ENCODE data around the gene SRSF11. TPM values are rescaled to one million over a fixed set of nuclear protein-coding genes. Genes with fewer than 3 reads are reported as not detected.

SRSF11 gene
- total RNA-seq, 2 donors from 2014 or later, result 325 to 327 TPM

- Mint-ChIP-seq H3K27me3 (no peaks in the 10 kb centered on the region), H3K36me3 (ENCODE audit: low read depth) (peaks cover 4% of the 10 kb centered on the region), H3K4me1 (peaks cover 16% of the 10 kb centered on the region), H3K27ac (no peak overlapping the region), H3K4me3 (no peak overlapping the region)
- no peak for ATAC-seq
- no peak for DNase-seq
- no peaks in the 10 kb centered on the region for H3K9me3 ChIP-seq (ENCODE audit: control insufficient read depth, low read length, poor library complexity, severe bottlenecking)
Measured at GRCh38 chr1:70231475-70231874, 10.3 kb downstream of the SRSF11 start.

- Mint-ChIP-seq H3K4me1 (peaks cover 7% of the 10 kb centered on the region), H3K27me3 (no peaks in the 10 kb centered on the region), H3K27ac (no peak overlapping the region), H3K36me3 (ENCODE audit: low read depth) (peaks cover 4% of the 10 kb centered on the region), H3K4me3 (no peak overlapping the region)
- H3K9me3 ChIP-seq (ENCODE audit: control insufficient read depth, low read length, poor library complexity, severe bottlenecking), result no peaks in the 10 kb centered on the region
- no peak for ATAC-seq
- DNase-seq, result no peak
Measured at GRCh38 chr1:70234733-70235132, 13.6 kb downstream of the SRSF11 start.

DNA sequence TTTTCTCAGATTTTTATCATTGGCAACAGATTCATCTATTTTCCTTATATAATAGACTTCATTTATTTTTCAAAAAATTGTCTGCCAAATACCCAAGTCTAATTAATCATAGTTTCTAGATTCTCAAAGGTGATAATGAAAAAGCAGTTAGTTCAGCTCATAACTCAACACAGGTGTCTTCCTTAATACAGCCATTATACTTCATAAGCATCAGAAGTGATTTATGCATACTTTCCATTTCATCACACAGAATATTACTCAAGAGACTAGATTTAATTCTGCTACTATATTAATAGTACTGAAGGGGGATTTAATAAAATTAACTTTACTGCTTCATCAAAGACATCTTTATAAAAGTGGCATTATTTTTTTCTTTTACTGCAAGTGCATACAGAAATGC is 18.8 kb downstream of the SRSF11 start:
- Mint-ChIP-seq H3K36me3 (ENCODE audit: low read depth) (peaks cover 13% of the 10 kb centered on the region), H3K4me3 (no peak overlapping the region), H3K27ac (no peak overlapping the region), H3K27me3 (no peaks in the 10 kb centered on the region), H3K4me1 (peaks cover 7% of the 10 kb centered on the region)
- no peaks in the 10 kb centered on the region for H3K9me3 ChIP-seq (ENCODE audit: control insufficient read depth, low read length, poor library complexity, severe bottlenecking)
- ATAC-seq, result no peak
- no peak for DNase-seq

DNA sequence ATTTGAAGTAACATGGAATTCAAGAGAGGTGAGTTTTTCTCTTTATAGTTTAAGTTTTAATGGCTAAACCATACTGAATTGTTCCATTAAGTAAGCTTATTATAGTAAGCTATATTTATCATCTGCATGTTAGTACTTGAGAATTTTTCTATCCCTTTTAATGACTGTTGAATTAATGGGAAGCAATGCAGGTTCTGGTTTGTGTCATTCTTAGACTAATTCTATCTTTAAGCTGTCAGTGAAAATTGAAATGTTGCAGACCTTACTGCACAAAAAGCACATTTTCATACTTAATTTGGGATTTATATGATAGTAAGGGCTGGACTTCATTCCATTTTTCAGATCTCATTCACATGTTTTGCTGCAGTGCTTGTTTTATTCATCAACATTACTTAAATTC is 25.9 kb downstream of the SRSF11 start:
- Mint-ChIP-seq H3K4me3 (no peak overlapping the region), H3K27ac (no peak overlapping the region), H3K27me3 (no peaks in the 10 kb centered on the region), H3K36me3 (ENCODE audit: low read depth) (peaks cover 26% of the 10 kb centered on the region), H3K4me1 (peaks cover 16% of the 10 kb centered on the region)
- DNase-seq, result no peak
- ATAC-seq, result no peak
- H3K9me3 ChIP-seq (ENCODE audit: control insufficient read depth, low read length, poor library complexity, severe bottlenecking), result no peaks in the 10 kb centered on the region

GRCh38 chr1:70247768-70248167 is 26.6 kb downstream of the SRSF11 start:
- ATAC-seq (no peak), DNase-seq (no peak)
- no peak overlapping the region for H3K27ac Mint-ChIP-seq
- no peaks in the 10 kb centered on the region for H3K9me3 ChIP-seq (ENCODE audit: control insufficient read depth, low read length, poor library complexity, severe bottlenecking)
- no peak overlapping the region for H3K4me3 Mint-ChIP-seq
- peaks cover 16% of the 10 kb centered on the region for H3K4me1 Mint-ChIP-seq
- no peaks in the 10 kb centered on the region for H3K27me3 Mint-ChIP-seq
- peaks cover 26% of the 10 kb centered on the region for H3K36me3 Mint-ChIP-seq (ENCODE audit: low read depth)

GRCh38 chr1:70248729-70249128 is 27.5 kb downstream of the SRSF11 start:
- Mint-ChIP-seq H3K27ac (peak overlapping the region; percentile 27), H3K4me3 (no peak overlapping the region), H3K4me1 (peaks cover 16% of the 10 kb centered on the region), H3K36me3 (ENCODE audit: low read depth) (peaks cover 24% of the 10 kb centered on the region), H3K27me3 (no peaks in the 10 kb centered on the region)
- ATAC-seq, result no peak
- H3K9me3 ChIP-seq (ENCODE audit: control insufficient read depth, low read length, poor library complexity, severe bottlenecking), result no peaks in the 10 kb centered on the region
- no peak for DNase-seq

- ATAC-seq (no peak), DNase-seq (no peak)
- Mint-ChIP-seq H3K27me3 (no peaks in the 10 kb centered on the region), H3K4me3 (no peak overlapping the region), H3K27ac (no peak overlapping the region), H3K36me3 (ENCODE audit: low read depth) (no peaks in the 10 kb centered on the region), H3K4me1 (peaks cover 2% of the 10 kb centered on the region)
- H3K9me3 ChIP-seq (ENCODE audit: control insufficient read depth, low read length, poor library complexity, severe bottlenecking), result no peaks in the 10 kb centered on the region
Measured at GRCh38 chr1:70256664-70257063, 35.5 kb downstream of the SRSF11 start.

GRCh38 chr1:70264839-70265238 is 43.7 kb downstream of the SRSF11 start:
- Mint-ChIP-seq H3K27ac (peak overlapping the region; percentile 5), H3K4me1 (peaks cover 2% of the 10 kb centered on the region), H3K36me3 (ENCODE audit: low read depth) (peaks cover 8% of the 10 kb centered on the region), H3K27me3 (no peaks in the 10 kb centered on the region), H3K4me3 (no peak overlapping the region)
- DNase-seq (no peak), ATAC-seq (no peak)
- no peaks in the 10 kb centered on the region for H3K9me3 ChIP-seq (ENCODE audit: control insufficient read depth, low read length, poor library complexity, severe bottlenecking)

GRCh38 chr1:70265946-70266345 is 44.8 kb downstream of the SRSF11 start:
- Mint-ChIP-seq H3K4me3 (no peak overlapping the region), H3K4me1 (no peaks in the 10 kb centered on the region), H3K27me3 (no peaks in the 10 kb centered on the region), H3K36me3 (ENCODE audit: low read depth) (peaks cover 8% of the 10 kb centered on the region), H3K27ac (no peak overlapping the region)
- DNase-seq (no peak), ATAC-seq (no peak)
- no peaks in the 10 kb centered on the region for H3K9me3 ChIP-seq (ENCODE audit: control insufficient read depth, low read length, poor library complexity, severe bottlenecking)

DNA sequence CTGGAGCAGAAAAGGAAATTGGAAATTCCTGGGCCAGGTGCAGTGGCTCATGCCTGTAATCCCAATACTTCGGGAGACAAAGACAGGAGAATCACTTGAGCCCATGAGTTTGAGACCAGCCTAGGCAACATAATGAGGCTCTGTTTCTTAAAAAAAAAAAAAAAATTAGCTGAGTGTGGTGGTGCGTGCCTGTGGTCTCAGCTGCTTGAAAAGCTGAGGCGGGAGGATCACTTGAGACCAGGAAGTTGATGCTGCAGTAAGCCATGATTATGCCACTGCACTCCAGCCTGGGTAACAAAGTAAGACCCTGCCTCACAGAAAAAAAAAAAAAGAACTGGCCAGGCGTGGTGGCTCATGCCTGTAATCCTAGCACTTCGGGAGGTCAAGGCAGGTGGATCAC is 56.7 kb downstream of the SRSF11 start:
- Mint-ChIP-seq H3K27me3 (no peaks in the 10 kb centered on the region), H3K4me1 (peaks cover 5% of the 10 kb centered on the region), H3K4me3 (no peak overlapping the region), H3K27ac (peak overlapping the region; percentile 19), H3K36me3 (ENCODE audit: low read depth) (peaks cover 3% of the 10 kb centered on the region)
- no peak for ATAC-seq
- no peak for DNase-seq
- no peaks in the 10 kb centered on the region for H3K9me3 ChIP-seq (ENCODE audit: control insufficient read depth, low read length, poor library complexity, severe bottlenecking)

DNA sequence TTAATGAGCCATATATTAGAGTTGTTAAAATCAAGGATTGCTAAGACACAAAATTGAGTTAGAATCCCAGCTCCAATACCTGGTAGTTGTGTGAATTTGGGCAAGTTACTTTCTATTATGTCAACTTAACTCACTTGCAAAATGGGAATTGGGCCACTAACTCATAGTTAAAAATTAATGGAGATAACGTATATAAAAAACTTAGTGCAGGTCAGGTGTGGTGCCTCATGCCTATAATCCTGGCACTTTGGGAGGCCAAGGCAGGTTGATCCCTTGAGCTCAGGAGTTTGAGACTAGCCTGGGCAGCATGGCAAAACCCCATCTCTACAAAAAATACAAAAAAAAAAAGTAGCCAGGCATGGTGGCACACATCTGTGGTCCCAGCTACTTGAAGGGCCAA is 57.5 kb downstream of the SRSF11 start:
- H3K27ac Mint-ChIP-seq, result no peak overlapping the region
- H3K4me3 Mint-ChIP-seq, result no peak overlapping the region
- H3K4me1 Mint-ChIP-seq, result peaks cover 5% of the 10 kb centered on the region
- peaks cover 3% of the 10 kb centered on the region for H3K36me3 Mint-ChIP-seq (ENCODE audit: low read depth)
- ATAC-seq (no peak), DNase-seq (no peak)
- no peaks in the 10 kb centered on the region for H3K27me3 Mint-ChIP-seq
- no peaks in the 10 kb centered on the region for H3K9me3 ChIP-seq (ENCODE audit: control insufficient read depth, low read length, poor library complexity, severe bottlenecking)

DNA sequence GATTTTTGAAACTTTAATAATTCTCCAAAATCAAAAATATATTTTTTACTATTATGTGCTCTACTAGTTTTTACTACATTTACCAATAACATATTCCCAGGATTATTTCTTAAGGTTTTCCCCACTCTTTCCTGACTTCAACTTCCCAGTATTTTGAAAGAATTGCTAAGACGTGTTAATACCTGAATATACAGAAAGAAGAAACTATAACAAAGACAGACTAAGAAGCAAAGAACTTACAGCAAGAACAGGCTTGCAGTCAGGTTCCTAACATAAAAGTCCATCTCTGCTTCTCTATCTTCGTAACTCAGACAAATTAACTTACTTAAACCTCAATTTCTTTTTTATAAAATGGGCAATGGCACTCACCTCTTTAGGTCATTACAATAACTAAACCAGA is 63.2 kb downstream of the SRSF11 start:
- Mint-ChIP-seq H3K27me3 (no peaks in the 10 kb centered on the region), H3K27ac (no peak overlapping the region), H3K36me3 (ENCODE audit: low read depth) (peaks cover 3% of the 10 kb centered on the region), H3K4me1 (peaks cover 7% of the 10 kb centered on the region), H3K4me3 (no peak overlapping the region)
- DNase-seq (no peak), ATAC-seq (no peak)
- no peaks in the 10 kb centered on the region for H3K9me3 ChIP-seq (ENCODE audit: control insufficient read depth, low read length, poor library complexity, severe bottlenecking)

- ATAC-seq (no peak), DNase-seq (no peak)
- no peak overlapping the region for H3K4me3 Mint-ChIP-seq
- H3K9me3 ChIP-seq (ENCODE audit: control insufficient read depth, low read length, poor library complexity, severe bottlenecking), result no peaks in the 10 kb centered on the region
- H3K27me3 Mint-ChIP-seq, result no peaks in the 10 kb centered on the region
- H3K4me1 Mint-ChIP-seq, result peaks cover 2% of the 10 kb centered on the region
- H3K36me3 Mint-ChIP-seq (ENCODE audit: low read depth), result no peaks in the 10 kb centered on the region
- H3K27ac Mint-ChIP-seq, result no peak overlapping the region
Measured at GRCh38 chr1:70286453-70286852, 65.3 kb downstream of the SRSF11 start.

DNA sequence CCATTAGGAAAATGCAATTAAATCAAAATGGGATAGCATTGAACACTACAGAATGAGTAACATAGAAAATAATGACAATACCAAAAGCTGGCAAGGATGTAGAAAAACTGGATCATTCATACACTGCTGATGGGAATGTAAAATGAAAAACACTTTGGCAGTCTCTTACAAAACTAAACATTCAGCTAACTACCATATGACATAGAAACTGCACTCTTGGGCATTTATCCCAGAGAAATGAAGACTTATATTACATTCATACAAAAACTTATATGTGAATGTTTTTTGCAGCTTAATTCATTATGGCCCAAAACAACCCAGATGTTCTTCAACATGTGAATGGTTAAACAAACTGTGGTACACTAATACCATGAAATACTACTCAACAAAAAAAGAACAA is 67.0 kb downstream of the SRSF11 start:
- no peak for ATAC-seq
- no peak overlapping the region for H3K4me3 Mint-ChIP-seq
- H3K4me1 Mint-ChIP-seq, result peaks cover 3% of the 10 kb centered on the region
- H3K27ac Mint-ChIP-seq, result no peak overlapping the region
- H3K9me3 ChIP-seq (ENCODE audit: control insufficient read depth, low read length, poor library complexity, severe bottlenecking), result no peaks in the 10 kb centered on the region
- peaks cover under 1% of the 10 kb centered on the region for H3K36me3 Mint-ChIP-seq (ENCODE audit: low read depth)
- DNase-seq, result no peak
- H3K27me3 Mint-ChIP-seq, result no peaks in the 10 kb centered on the region

- ATAC-seq (no peak), DNase-seq (no peak)
- peaks cover 5% of the 10 kb centered on the region for H3K4me1 Mint-ChIP-seq
- no peaks in the 10 kb centered on the region for H3K27me3 Mint-ChIP-seq
- H3K9me3 ChIP-seq (ENCODE audit: control insufficient read depth, low read length, poor library complexity, severe bottlenecking), result no peaks in the 10 kb centered on the region
- H3K4me3 Mint-ChIP-seq, result no peak overlapping the region
- peaks cover 7% of the 10 kb centered on the region for H3K36me3 Mint-ChIP-seq (ENCODE audit: low read depth)
- H3K27ac Mint-ChIP-seq, result no peak overlapping the region
Measured at GRCh38 chr1:70290218-70290617, 69.0 kb downstream of the SRSF11 start.

Measured in T-helper 17 cell (primary cell).